Effector CD8-positive, alpha-beta T cell (primary cell): ENCODE results near the gene SPTBN4.
"Not testable (repeated sequence)": the region's sequence is repeated elsewhere in the genome, so short reads cannot be mapped to it uniquely, and the experiment has no call there.

Experiments
- DNase-seq: peaks from one replicate; lab custom pipeline; 2025; lab: John Stamatoyannopoulos, UW

Gene SPTBN4

GRCh38 chr19:40561947-40562346, 95.1 kb downstream of the SPTBN4 start:
- no peak for DNase-seq

GRCh38 chr19:40564535-40564934, 97.7 kb downstream of the SPTBN4 start:
- not testable (repeated sequence) for DNase-seq

GRCh38 chr19:40565355-40565754, 98.6 kb downstream of the SPTBN4 start:
- DNase-seq: no peak

- DNase-seq: no peak
Measured at GRCh38 chr19:40565910-40566495, 99.2 kb downstream of the SPTBN4 start.

GRCh38 chr19:40567040-40567749, 100.4 kb downstream of the SPTBN4 start:
- DNase-seq: no peak

- no peak for DNase-seq
Measured at GRCh38 chr19:40567750-40568494, 101.1 kb downstream of the SPTBN4 start.

GRCh38 chr19:40570313-40571004, 103.7 kb downstream of the SPTBN4 start:
- peak; percentile 91 for DNase-seq

GRCh38 chr19:40571005-40571318, 104.2 kb downstream of the SPTBN4 start:
- DNase-seq: no peak

- DNase-seq: no peak
Measured at GRCh38 chr19:40571831-40572495, 105.2 kb downstream of the SPTBN4 start.

- DNase-seq: no peak
Measured at GRCh38 chr19:40575326-40575725, 108.5 kb downstream of the SPTBN4 start.

- DNase-seq: no peak
Measured at GRCh38 chr19:40576151-40576584, 109.4 kb downstream of the SPTBN4 start.

- peak; percentile 90 for DNase-seq
Measured at GRCh38 chr19:40576585-40577451, 110.0 kb downstream of the SPTBN4 start, which contains the start of gene SHKBP1. Gene SHKBP1 (plus strand): TSS chr19:40576873. CDS start chr19:40576900, 27 bp downstream.

- DNase-seq: no peak
Measured at GRCh38 chr19:40578442-40578908, 111.7 kb downstream of the SPTBN4 start.

GRCh38 chr19:40580619-40581018, 113.8 kb downstream of the SPTBN4 start:
- no peak for DNase-seq

- no peak for DNase-seq
Measured at GRCh38 chr19:40581531-40581930, 114.7 kb downstream of the SPTBN4 start.

GRCh38 chr19:40582467-40582866, 115.7 kb downstream of the SPTBN4 start:
- no peak for DNase-seq

- DNase-seq: no peak
Measured at GRCh38 chr19:40583283-40583682, 116.5 kb downstream of the SPTBN4 start.

- no peak for DNase-seq
Measured at GRCh38 chr19:40584007-40584406, 117.2 kb downstream of the SPTBN4 start.

GRCh38 chr19:40585241-40585981, 118.6 kb downstream of the SPTBN4 start:
- no peak for DNase-seq

GRCh38 chr19:40585982-40586422, 119.2 kb downstream of the SPTBN4 start:
- DNase-seq: no peak
